MM.1S (cell line): ENCODE data around the gene SIX3.

Experiments
- DNase-seq: peaks from one replicate; pipeline ENCODE4 v3.0.0-alpha.2; 2015
- H2AFZ ChIP-seq: fragments of 300-600 bp; sonication (generic); 2 replicates; pipeline ENCODE4 v1.6.0; 2016; ENCODE audit warnings: antibody characterized with exemption, low read length
- H3F3A ChIP-seq: fragments of 300-600 bp; sonication (generic); 2 replicates; pipeline ENCODE4 v1.6.1; 2016; ENCODE audit warnings: mild to moderate bottlenecking, antibody characterized with exemption, low read length, moderate library complexity, mixed read lengths; ENCODE audit not compliant: insufficient read depth
- H3K27ac ChIP-seq: fragments of 300-600 bp; sonication (generic); 2 replicates; pipeline ENCODE4 v1.5.1; 2016; ENCODE audit warnings: mild to moderate bottlenecking, low read length
- H3K27me3 ChIP-seq: fragments of 300-600 bp; sonication (generic); replicated peaks from 2 replicates; pipeline ENCODE4 v1.6.0; 2016; ENCODE audit warnings: low read length; ENCODE audit not compliant: insufficient read depth
- H3K36me3 ChIP-seq: fragments of 300-600 bp; sonication (generic); replicated peaks from 2 replicates; pipeline ENCODE4 v1.6.1; 2016; ENCODE audit warnings: mild to moderate bottlenecking, low read length, mixed read lengths; ENCODE audit not compliant: insufficient read depth
- H3K4me1 ChIP-seq: fragments of 300-600 bp; sonication (generic); 2 replicates; pipeline ENCODE4 v1.6.1; 2016; ENCODE audit warnings: low read length, mixed read lengths
- H3K4me2 ChIP-seq: fragments of 300-600 bp; sonication (generic); 2 replicates; pipeline ENCODE4 v1.6.0; 2016; ENCODE audit warnings: low read depth, low read length
- H3K4me3 ChIP-seq: fragments of 300-600 bp; sonication (generic); 2 replicates; pipeline ENCODE4 v1.5.1; 2016; ENCODE audit warnings: low read length, mixed read lengths
- H3K79me2 ChIP-seq: fragments of 300-600 bp; sonication (generic); 2 replicates; pipeline ENCODE4 v1.6.1; 2016; ENCODE audit warnings: mixed run types, low read length, mixed read lengths
- H3K9ac ChIP-seq: fragments of 300-600 bp; sonication (generic); 2 replicates; pipeline ENCODE4 v1.6.1; 2016; ENCODE audit warnings: low read length, mixed read lengths
- H3K9me2 ChIP-seq: fragments of 300-600 bp; sonication (generic); replicated peaks from 2 replicates; pipeline ENCODE4 v1.6.1; 2016; ENCODE audit warnings: mild to moderate bottlenecking, low read length, mixed read lengths; ENCODE audit not compliant: insufficient read depth
- H3K9me3 ChIP-seq: fragments of 300-600 bp; sonication (generic); replicated peaks from 2 replicates; pipeline ENCODE4 v1.6.1; 2016; ENCODE audit warnings: mild to moderate bottlenecking, low read length, mixed read lengths; ENCODE audit not compliant: insufficient read depth
- H4K20me1 ChIP-seq: fragments of 300-600 bp; sonication (generic); 2 replicates; pipeline ENCODE4 v1.6.1; 2016; ENCODE audit warnings: mild to moderate bottlenecking, low read length, moderate library complexity, mixed read lengths; ENCODE audit not compliant: insufficient read depth
- EZH2 ChIP-seq: fragments of 300-600 bp; sonication (generic); optimal IDR thresholded peaks from 2 replicates; pipeline ENCODE3; 2017; ENCODE audit warnings: low read depth, mild to moderate bottlenecking, antibody characterized with exemption, low read length, mixed read lengths
- EZH2phosphoT487 ChIP-seq: fragments of 300-600 bp; sonication (generic); IDR thresholded peaks from 2 replicates; pipeline ENCODE4 v1.6.1; 2018; ENCODE audit warnings: antibody characterized with exemption, low read length
- TF ChIP-seq, protein P1 (sequence below): fragments of 300-600 bp; sonication (generic); IDR thresholded peaks from 2 replicates; pipeline ENCODE4 v1.5.1; 2016; ENCODE audit warnings: antibody characterized with exemption, low read length, mixed read lengths

Gene SIX3

GRCh38 chr2:44932079-44932478, 9.4 kb upstream of the SIX3 start:
- no peak for DNase-seq
- Histone ChIP-seq H3K27ac (no peak overlapping the region), H3K9me2 (no peaks in the 10 kb centered on the region), H3K4me1 (no peaks in the 10 kb centered on the region; the same call in 1 of the 2 replicates), H3K9ac (no peak overlapping the region), H3K4me3 (no peak overlapping the region), H2AFZ (no peak overlapping the region), H4K20me1 (no peaks in the 10 kb centered on the region), H3K79me2 (no peaks in the 10 kb centered on the region), H3K9me3 (no peaks in the 10 kb centered on the region), H3K27me3 (peaks cover 64% of the 10 kb centered on the region), H3F3A (no peaks in the 10 kb centered on the region), H3K4me2 (no peak overlapping the region), H3K36me3 (no peaks in the 10 kb centered on the region)
- TF ChIP-seq, protein P1, sequence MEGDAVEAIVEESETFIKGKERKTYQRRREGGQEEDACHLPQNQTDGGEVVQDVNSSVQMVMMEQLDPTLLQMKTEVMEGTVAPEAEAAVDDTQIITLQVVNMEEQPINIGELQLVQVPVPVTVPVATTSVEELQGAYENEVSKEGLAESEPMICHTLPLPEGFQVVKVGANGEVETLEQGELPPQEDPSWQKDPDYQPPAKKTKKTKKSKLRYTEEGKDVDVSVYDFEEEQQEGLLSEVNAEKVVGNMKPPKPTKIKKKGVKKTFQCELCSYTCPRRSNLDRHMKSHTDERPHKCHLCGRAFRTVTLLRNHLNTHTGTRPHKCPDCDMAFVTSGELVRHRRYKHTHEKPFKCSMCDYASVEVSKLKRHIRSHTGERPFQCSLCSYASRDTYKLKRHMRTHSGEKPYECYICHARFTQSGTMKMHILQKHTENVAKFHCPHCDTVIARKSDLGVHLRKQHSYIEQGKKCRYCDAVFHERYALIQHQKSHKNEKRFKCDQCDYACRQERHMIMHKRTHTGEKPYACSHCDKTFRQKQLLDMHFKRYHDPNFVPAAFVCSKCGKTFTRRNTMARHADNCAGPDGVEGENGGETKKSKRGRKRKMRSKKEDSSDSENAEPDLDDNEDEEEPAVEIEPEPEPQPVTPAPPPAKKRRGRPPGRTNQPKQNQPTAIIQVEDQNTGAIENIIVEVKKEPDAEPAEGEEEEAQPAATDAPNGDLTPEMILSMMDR: no peak
- TF ChIP-seq EZH2phosphoT487 (no peak), EZH2 (no peak)

DNA sequence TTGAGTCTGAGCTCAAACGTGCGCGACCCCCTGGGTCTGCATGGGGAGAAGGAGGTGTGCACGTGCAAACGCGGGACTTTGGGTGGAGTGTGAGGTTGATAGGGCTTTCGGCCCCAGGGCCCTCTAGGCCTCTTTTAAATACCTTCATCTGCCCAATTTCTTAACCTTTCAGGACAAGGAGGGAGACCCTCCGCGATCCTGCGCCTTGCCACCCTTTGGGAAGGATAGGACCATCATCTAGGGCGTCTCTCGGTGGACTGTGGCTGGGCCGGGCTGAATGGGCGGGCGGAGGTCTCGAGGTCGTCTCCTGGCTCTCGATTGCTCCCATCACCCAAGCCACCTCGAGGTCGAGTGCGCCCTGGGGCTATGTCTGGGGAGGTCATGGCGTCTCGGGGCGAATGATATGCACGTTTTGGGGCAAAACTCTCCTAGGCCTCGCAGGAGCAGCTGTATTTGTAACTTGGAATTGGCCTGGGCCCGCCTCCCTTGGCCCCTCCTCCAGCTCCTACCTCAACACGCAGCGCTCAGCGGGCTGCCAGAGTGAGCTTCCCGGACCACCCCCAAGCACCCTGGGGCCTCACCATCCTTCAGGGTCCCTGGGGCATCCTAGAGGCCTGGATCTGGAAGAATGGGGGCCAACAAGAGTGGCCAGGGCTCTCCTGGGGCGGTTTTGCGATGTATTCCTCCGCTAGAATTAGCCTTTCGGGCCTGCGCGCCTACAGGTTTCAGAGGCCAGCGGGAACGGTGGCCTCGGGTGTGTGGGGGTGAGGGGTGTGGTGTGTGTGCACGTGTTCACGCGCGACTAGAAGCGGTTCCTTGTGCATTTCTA, 8.7 kb upstream of the SIX3 start:
- H3K4me1 ChIP-seq: no peaks in the 10 kb centered on the region; the same call in 1 of the 2 replicates
- H3K27me3 ChIP-seq: peaks cover 71% of the 10 kb centered on the region
- H3K9me3 ChIP-seq: no peaks in the 10 kb centered on the region

DNA sequence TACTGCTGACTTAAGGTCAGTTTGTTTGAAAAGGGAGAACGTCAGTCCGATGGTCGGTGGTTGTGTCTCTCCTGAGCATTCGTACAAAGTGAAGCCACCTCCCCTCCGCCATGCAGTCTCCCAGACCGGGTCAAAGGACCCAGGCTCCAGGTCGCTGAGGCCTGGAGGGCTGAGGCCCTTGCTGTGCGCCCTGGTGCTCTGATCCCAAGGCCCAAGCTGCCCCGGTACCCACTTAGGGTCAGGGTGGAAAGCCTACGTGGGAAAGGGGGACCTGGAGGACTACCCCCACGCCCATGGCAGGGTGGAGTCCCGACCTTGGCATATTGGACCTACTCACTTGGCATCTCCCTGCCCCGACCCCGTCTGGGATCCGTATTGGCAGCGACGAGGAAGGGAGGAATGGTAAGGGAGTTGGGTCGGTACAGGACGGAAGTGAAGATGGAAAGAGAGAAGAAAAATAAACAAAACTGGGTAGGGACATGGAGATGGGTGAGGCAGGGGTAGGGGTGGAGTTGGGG, 8.0 kb upstream of the SIX3 start:
- TF ChIP-seq EZH2phosphoT487 (no peak), EZH2 (no peak)
- TF ChIP-seq, protein P1: no peak
- Histone ChIP-seq H3K9me2 (no peaks in the 10 kb centered on the region), H3K4me2 (no peak overlapping the region), H3K27me3 (peaks cover 78% of the 10 kb centered on the region), H3K4me3 (no peak overlapping the region), H4K20me1 (no peaks in the 10 kb centered on the region), H3K4me1 (no peaks in the 10 kb centered on the region; the same call in 1 of the 2 replicates), H2AFZ (no peak overlapping the region), H3K27ac (no peak overlapping the region), H3K36me3 (no peaks in the 10 kb centered on the region), H3K79me2 (no peaks in the 10 kb centered on the region), H3K9ac (no peak overlapping the region), H3F3A (no peaks in the 10 kb centered on the region), H3K9me3 (no peaks in the 10 kb centered on the region)
- DNase-seq: no peak

More for the DNA sequence above, 8.7 kb upstream of the SIX3 start:
- DNase-seq: no peak
- H3K36me3 ChIP-seq: no peaks in the 10 kb centered on the region
- H3K27ac ChIP-seq: no peak overlapping the region
- H3K79me2 ChIP-seq: no peaks in the 10 kb centered on the region
- H3K9me2 ChIP-seq: no peaks in the 10 kb centered on the region
- H3K4me3 ChIP-seq: no peak overlapping the region
- H3K9ac ChIP-seq: no peak overlapping the region
- no peaks in the 10 kb centered on the region for H4K20me1 ChIP-seq
- no peaks in the 10 kb centered on the region for H3F3A ChIP-seq
- H3K4me2 ChIP-seq: no peak overlapping the region
- H2AFZ ChIP-seq: no peak overlapping the region
- TF ChIP-seq EZH2phosphoT487 (no peak), EZH2 (no peak)
